ENCODE measurements around the gene CNTLN. TPM values are rescaled to one million over a fixed set of nuclear protein-coding genes. Genes with fewer than 3 reads are reported as not detected.

The CNTLN gene
- total and polyA plus RNA-seq, 2 of the 13 experiments (the other 11 are each of a cell fraction or from before 2014, with no cell fraction given) = 1.5 to 5.7 TPM

DNA sequence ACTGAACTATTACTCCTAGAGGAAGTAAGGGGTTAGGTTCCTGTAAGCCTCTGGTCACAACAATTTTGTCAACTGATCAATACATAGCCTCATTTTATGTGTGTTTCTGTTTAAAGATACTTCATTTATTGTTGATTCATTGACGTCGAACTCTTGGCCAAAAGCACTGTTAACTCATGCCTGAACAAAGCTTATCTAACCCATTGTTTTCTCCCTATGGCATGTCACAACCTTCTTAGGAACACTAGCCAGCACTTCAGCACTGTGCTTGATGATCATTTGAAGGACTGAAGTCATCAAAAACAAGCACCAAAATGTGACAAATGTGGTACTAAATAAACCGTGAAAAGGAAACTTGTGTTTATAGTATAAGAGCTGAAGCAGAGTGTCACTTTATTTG lies 13.5 kb downstream of the CNTLN start:
- Histone ChIP-seq H3K79me2 (ENCODE audit: insufficient read depth, low read length) (no peaks in the 10 kb centered on the region), H3K27ac (ENCODE audit: extremely low read length, insufficient read depth, low read length) (no peak overlapping the region), H3K4me3 (replicated peaks in 1 of 3; ENCODE audit: insufficient read depth in 1 of 3, low read depth in 2 of 3, low read length in 3 of 3) (no peak overlapping the region), H3K9me3 (ENCODE audit: low read length) (peaks cover 20% of the 10 kb centered on the region; the same call in 1 of the 2 replicates), H3K36me3 (replicated peaks in 1 of 2; ENCODE audit: control insufficient read depth in 1 of 2, insufficient read depth in 2 of 2, low read length in 2 of 2) (no peaks in the 10 kb centered on the region; a peak in 1 of 5 replicates), H2AFZ (ENCODE audit: low read length) (no peak overlapping the region), H3K27me3 (ENCODE audit: control insufficient read depth in 1 of 2, insufficient read depth in 2 of 2, low read length in 2 of 2) (no peaks in the 10 kb centered on the region), H3K4me1 (ENCODE audit: insufficient read depth, low read length) (no peaks in the 10 kb centered on the region), H3K4me2 (ENCODE audit: low read depth, low read length) (no peak overlapping the region), H4K20me1 (ENCODE audit: insufficient read depth, low read length) (no peaks in the 10 kb centered on the region), H3K9ac (ENCODE audit: insufficient read depth, low read depth, low read length) (no peak overlapping the region)
- FAIRE-seq (no peak), ATAC-seq (no peak), DNase-seq (ENCODE audit: low spot score) (no peak)
- TF ChIP-seq ZNF20 (CRISPR knock-in tag; IDR thresholded peaks at IDR 0.05) (no peak), ZNF496 (CRISPR knock-in tag; IDR thresholded peaks at IDR 0.05; ENCODE audit: insufficient replicate concordance) (no peak), NKX3-1 (CRISPR knock-in tag; IDR thresholded peaks at IDR 0.05) (no peak), ZNF337 (CRISPR knock-in tag; IDR thresholded peaks at IDR 0.05; ENCODE audit: borderline replicate concordance, low read depth) (no peak), ZFY (CRISPR knock-in tag; IDR thresholded peaks at IDR 0.05) (no peak), ZNF562 (CRISPR knock-in tag; IDR thresholded peaks at IDR 0.05; ENCODE audit: borderline replicate concordance) (no peak)
- intact Hi-C loops (cut with micrococcal nuclease; ENCODE audit: unreplicated experiment) (no loop called here), in situ Hi-C loops (cut with HindIII; ENCODE audit: extremely low pct_ligation_motif_present, low pct_unique_long_range_greater_than_20kb) (no loop called here)
- no TSS peak for BruUV-seq (replicated peaks)
- 95% methylated on average over 3 of the region's 3 CpGs for WGBS (ENCODE audit: low lambda C conversion rate)
- CTCF ChIA-PET (ENCODE audit: low intra/inter-chr PET ratio, low total read pairs) = no interaction called here
- POLR2A ChIA-PET = no interaction called here

DNA sequence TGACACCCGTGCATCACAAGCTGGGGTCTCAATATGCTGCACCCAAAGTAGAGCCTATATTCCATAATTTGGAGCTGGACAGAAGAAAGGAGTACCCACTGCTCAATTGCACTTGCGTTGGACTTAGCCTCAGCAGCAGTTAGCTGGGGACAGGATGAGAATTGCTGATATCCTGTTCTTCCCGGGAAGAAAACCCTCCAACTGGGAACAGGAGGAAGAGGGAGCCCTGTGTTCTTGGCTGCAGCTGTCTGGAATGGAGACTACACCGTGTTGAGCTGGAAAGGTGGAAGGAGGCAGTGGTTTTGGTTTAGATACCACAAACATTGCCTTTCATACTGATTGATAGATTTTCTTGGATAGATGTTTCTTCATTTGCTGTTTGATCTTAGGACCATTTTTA lies 24.6 kb downstream of the CNTLN start:
- Histone ChIP-seq H4K20me1 (ENCODE audit: insufficient read depth, low read length) (no peaks in the 10 kb centered on the region), H3K9me3 (ENCODE audit: low read length) (peaks cover 49% of the 10 kb centered on the region; the same call in 1 of the 2 replicates), H3K27ac (ENCODE audit: extremely low read length, insufficient read depth, low read length) (no peak overlapping the region), H3K4me1 (ENCODE audit: insufficient read depth, low read length) (no peaks in the 10 kb centered on the region), H3K27me3 (ENCODE audit: control insufficient read depth in 1 of 2, insufficient read depth in 2 of 2, low read length in 2 of 2) (no peaks in the 10 kb centered on the region), H3K79me2 (ENCODE audit: insufficient read depth, low read length) (no peaks in the 10 kb centered on the region), H3K36me3 (replicated peaks in 1 of 2; ENCODE audit: control insufficient read depth in 1 of 2, insufficient read depth in 2 of 2, low read length in 2 of 2) (no peaks in the 10 kb centered on the region), H3K4me2 (ENCODE audit: low read depth, low read length) (no peak overlapping the region), H3K9ac (ENCODE audit: insufficient read depth, low read depth, low read length) (no peak overlapping the region), H3K4me3 (replicated peaks in 1 of 3; ENCODE audit: insufficient read depth in 1 of 3, low read depth in 2 of 3, low read length in 3 of 3) (no peak overlapping the region), H2AFZ (ENCODE audit: low read length) (no peak overlapping the region)
- ChIA-PET POLR2A (no interaction called here), CTCF (ENCODE audit: low intra/inter-chr PET ratio, low total read pairs) (no interaction called here)
- FAIRE-seq = no peak
- in situ Hi-C loops (cut with HindIII; ENCODE audit: extremely low pct_ligation_motif_present, low pct_unique_long_range_greater_than_20kb) = no loop called here
- DNase-seq (ENCODE audit: low spot score) = no peak
- intact Hi-C loops (cut with micrococcal nuclease; ENCODE audit: unreplicated experiment) = no loop called here
- BruUV-seq (replicated peaks) = no TSS peak
- 43% methylated on average over 4 of the region's 4 CpGs for WGBS (ENCODE audit: low lambda C conversion rate)
- no peak for ATAC-seq
- TF ChIP-seq MXD4 (CRISPR knock-in tag; IDR thresholded peaks at IDR 0.05) = no peak
- no peak for TF ChIP-seq PHF5A (CRISPR knock-in tag; IDR thresholded peaks at IDR 0.05; ENCODE audit: low read depth, unreplicated experiment)
- no peak for TF ChIP-seq HOXD1 (CRISPR knock-in tag; IDR thresholded peaks at IDR 0.05)
- TF ChIP-seq, protein P1, sequence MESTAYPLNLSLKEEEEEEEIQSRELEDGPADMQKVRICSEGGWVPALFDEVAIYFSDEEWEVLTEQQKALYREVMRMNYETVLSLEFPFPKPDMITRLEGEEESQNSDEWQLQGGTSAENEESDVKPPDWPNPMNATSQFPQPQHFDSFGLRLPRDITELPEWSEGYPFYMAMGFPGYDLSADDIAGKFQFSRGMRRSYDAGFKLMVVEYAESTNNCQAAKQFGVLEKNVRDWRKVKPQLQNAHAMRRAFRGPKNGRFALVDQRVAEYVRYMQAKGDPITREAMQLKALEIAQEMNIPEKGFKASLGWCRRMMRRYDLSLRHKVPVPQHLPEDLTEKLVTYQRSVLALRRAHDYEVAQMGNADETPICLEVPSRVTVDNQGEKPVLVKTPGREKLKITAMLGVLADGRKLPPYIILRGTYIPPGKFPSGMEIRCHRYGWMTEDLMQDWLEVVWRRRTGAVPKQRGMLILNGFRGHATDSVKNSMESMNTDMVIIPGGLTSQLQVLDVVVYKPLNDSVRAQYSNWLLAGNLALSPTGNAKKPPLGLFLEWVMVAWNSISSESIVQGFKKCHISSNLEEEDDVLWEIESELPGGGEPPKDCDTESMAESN (CRISPR knock-in tag; conservative IDR thresholded peaks at IDR 0.05) = no peak
- TF ChIP-seq PITX1 (CRISPR knock-in tag; IDR thresholded peaks at IDR 0.05) = no peak
- no peak for TF ChIP-seq GFI1 (CRISPR knock-in tag; IDR thresholded peaks at IDR 0.05; ENCODE audit: borderline replicate concordance)
- TF ChIP-seq CHCHD3 (CRISPR knock-in tag; IDR thresholded peaks at IDR 0.05) = no peak
- no peak for TF ChIP-seq ELF3 (CRISPR knock-in tag; IDR thresholded peaks at IDR 0.05)
- TF ChIP-seq, protein P2, sequence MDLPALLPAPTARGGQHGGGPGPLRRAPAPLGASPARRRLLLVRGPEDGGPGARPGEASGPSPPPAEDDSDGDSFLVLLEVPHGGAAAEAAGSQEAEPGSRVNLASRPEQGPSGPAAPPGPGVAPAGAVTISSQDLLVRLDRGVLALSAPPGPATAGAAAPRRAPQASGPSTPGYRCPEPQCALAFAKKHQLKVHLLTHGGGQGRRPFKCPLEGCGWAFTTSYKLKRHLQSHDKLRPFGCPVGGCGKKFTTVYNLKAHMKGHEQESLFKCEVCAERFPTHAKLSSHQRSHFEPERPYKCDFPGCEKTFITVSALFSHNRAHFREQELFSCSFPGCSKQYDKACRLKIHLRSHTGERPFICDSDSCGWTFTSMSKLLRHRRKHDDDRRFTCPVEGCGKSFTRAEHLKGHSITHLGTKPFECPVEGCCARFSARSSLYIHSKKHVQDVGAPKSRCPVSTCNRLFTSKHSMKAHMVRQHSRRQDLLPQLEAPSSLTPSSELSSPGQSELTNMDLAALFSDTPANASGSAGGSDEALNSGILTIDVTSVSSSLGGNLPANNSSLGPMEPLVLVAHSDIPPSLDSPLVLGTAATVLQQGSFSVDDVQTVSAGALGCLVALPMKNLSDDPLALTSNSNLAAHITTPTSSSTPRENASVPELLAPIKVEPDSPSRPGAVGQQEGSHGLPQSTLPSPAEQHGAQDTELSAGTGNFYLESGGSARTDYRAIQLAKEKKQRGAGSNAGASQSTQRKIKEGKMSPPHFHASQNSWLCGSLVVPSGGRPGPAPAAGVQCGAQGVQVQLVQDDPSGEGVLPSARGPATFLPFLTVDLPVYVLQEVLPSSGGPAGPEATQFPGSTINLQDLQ (CRISPR knock-in tag; IDR thresholded peaks at IDR 0.05) = no peak
- TF ChIP-seq KLF6 (CRISPR knock-in tag; IDR thresholded peaks at IDR 0.05) = no peak
- no peak for TF ChIP-seq CBX5 (CRISPR knock-in tag; IDR thresholded peaks at IDR 0.05; ENCODE audit: borderline replicate concordance)
